IMR-90 (cell line): ENCODE results near the gene ATP6V0A4. TPM values are rescaled to one million over a fixed set of nuclear protein-coding genes. Genes with fewer than 3 reads are reported as not detected.

ENCODE experiments used
- ATAC-seq: fragments of 200-7000 bp; cut with Tn5 transposase; 2 replicates; pipeline ENCODE4 v1.9.1; 2020; ENCODE audit warnings: low read depth, mild to moderate bottlenecking, moderate library complexity
- BruUV-seq: library from RNA; stranded (reverse); fragments of 400-500 nt; replicated peaks from 2 replicates; lab custom pipeline; 2021; lab: Mats Ljungman, UMichigan
- CTCF ChIA-PET: fragments of 300-600 bp; formaldehyde crosslinking; extraction: SDS; loops from one replicate; lab custom pipeline; 2021; ENCODE audit warnings: antibody characterized with exemption; lab: Yijun Ruan, JAX
- POLR2A ChIA-PET: fragments of 300-600 bp; sonication (Branson Sonifier 250); formaldehyde crosslinking; loops from one replicate; lab custom pipeline; 2022; ENCODE audit warnings: antibody characterized with exemption; ENCODE audit not compliant: unreplicated experiment; lab: Charles Lee
- DNase-seq: peaks from one replicate; pipeline ENCODE4 v3.0.0; 2013
- H2AFZ ChIP-seq: replicated peaks from 2 replicates; pipeline ENCODE3; 2013; ENCODE audit warnings: low read length, mild to moderate bottlenecking; ENCODE audit not compliant: poor library complexity
- H2AK5ac ChIP-seq: 2 replicates; pipeline ENCODE4 v1.6.1; 2013; ENCODE audit warnings: low read depth, low read length, inconsistent platforms
- H2AK9ac ChIP-seq: replicated peaks from 2 replicates; pipeline ENCODE3; 2013; ENCODE audit warnings: mild to moderate bottlenecking, low read depth, low read length, moderate library complexity; ENCODE audit not compliant: poor library complexity
- H2BK120ac ChIP-seq: 2 replicates; pipeline ENCODE4 v1.6.1; 2013; ENCODE audit warnings: low read depth, low read length, inconsistent platforms
- H2BK15ac ChIP-seq: 3 replicates; pipeline ENCODE4 v1.6.1; 2013; ENCODE audit warnings: low read depth, low read length, inconsistent platforms
- H2BK20ac ChIP-seq: 2 replicates; pipeline ENCODE4 v1.6.1; 2013; ENCODE audit warnings: low read depth, mild to moderate bottlenecking, inconsistent platforms, low read length, moderate library complexity
- H2BK5ac ChIP-seq: 2 replicates; pipeline ENCODE4 v1.6.1; 2013; ENCODE audit warnings: mild to moderate bottlenecking, low read depth, low read length, inconsistent platforms; ENCODE audit not compliant: poor library complexity, severe bottlenecking
- H3K14ac ChIP-seq: replicated peaks from 2 replicates; pipeline ENCODE4 v1.6.1; 2013; ENCODE audit warnings: low read depth, low read length, inconsistent platforms
- H3K18ac ChIP-seq: 2 replicates; pipeline ENCODE4 v1.6.1; 2013; ENCODE audit warnings: low read depth, low read length, control low read depth
- H3K23ac ChIP-seq: 2 replicates; pipeline ENCODE4 v1.6.1; 2013; ENCODE audit warnings: low read depth, low read length, inconsistent platforms
- H3K27ac ChIP-seq: 2 replicates; pipeline ENCODE4 v1.5.1; 2013; ENCODE audit warnings: mild to moderate bottlenecking, control low read depth, low read length; ENCODE audit not compliant: insufficient read depth
- H3K27me3 ChIP-seq: 2 replicates; pipeline ENCODE4 v1.6.1; 2013; ENCODE audit warnings: low read length; ENCODE audit not compliant: control insufficient read depth, insufficient read depth
- H3K36me3 ChIP-seq: 2 replicates; pipeline ENCODE4 v1.6.1; 2013; ENCODE audit warnings: low read length, mixed read lengths; ENCODE audit not compliant: control insufficient read depth, insufficient read depth
- H3K4ac ChIP-seq: 2 replicates; pipeline ENCODE4 v1.6.1; 2013; ENCODE audit warnings: low read depth, low read length, inconsistent platforms
- H3K4me1 ChIP-seq: 2 replicates; pipeline ENCODE4 v1.6.1; 2013; ENCODE audit warnings: low read length, mixed read lengths; ENCODE audit not compliant: control insufficient read depth, insufficient read depth
- H3K4me2 ChIP-seq: 2 replicates; pipeline ENCODE4 v1.6.1; 2013; ENCODE audit warnings: low read depth, mild to moderate bottlenecking, control low read depth, low read length, moderate library complexity
- H3K4me3 ChIP-seq: 2 replicates; pipeline ENCODE4 v1.5.1; 2013; ENCODE audit warnings: low read depth, mild to moderate bottlenecking, control low read depth, low read length, moderate library complexity; ENCODE audit not compliant: insufficient read depth
- H3K56ac ChIP-seq: 2 replicates; pipeline ENCODE4 v1.6.1; 2013; ENCODE audit warnings: low read length, inconsistent platforms; ENCODE audit not compliant: insufficient read depth; ENCODE audit errors: extremely low read depth
- H3K79me1 ChIP-seq, 2 experiments: 2 replicates each; pipeline ENCODE4 v1.6.1; 2013; ENCODE audit warnings: low read length in 2 of 2, inconsistent platforms in 1 of 2, low read depth in 1 of 2
- H3K9ac ChIP-seq: 2 replicates; pipeline ENCODE4 v1.6.1; 2013; ENCODE audit warnings: low read depth, low read length, control low read depth
- H3K9me1 ChIP-seq: 2 replicates; pipeline ENCODE4 v1.6.1; 2013; ENCODE audit warnings: low read length, inconsistent platforms; ENCODE audit not compliant: insufficient read depth
- H3K9me3 ChIP-seq: 2 replicates; pipeline ENCODE4 v1.6.1; 2013; ENCODE audit warnings: low read length; ENCODE audit not compliant: control insufficient read depth, insufficient read depth
- H4K20me1 ChIP-seq: 2 replicates; pipeline ENCODE4 v1.6.1; 2013; ENCODE audit warnings: low read length, inconsistent platforms; ENCODE audit not compliant: insufficient read depth
- H4K5ac ChIP-seq: 2 replicates; pipeline ENCODE4 v1.6.1; 2013; ENCODE audit warnings: mild to moderate bottlenecking, low read depth, low read length, control low read depth
- H4K8ac ChIP-seq, 2 experiments: 2 replicates each; pipeline ENCODE4 v1.6.1; 2013; ENCODE audit warnings: low read depth in 2 of 2, low read length in 2 of 2, control low read depth in 1 of 2, inconsistent platforms in 1 of 2
- H4K91ac ChIP-seq: 2 replicates; pipeline ENCODE4 v1.6.1; 2013; ENCODE audit warnings: low read depth, low read length, inconsistent platforms; ENCODE audit not compliant: insufficient read depth
- NFE2L2 ChIP-seq: fragments of 150-350 bp; IDR thresholded peaks from 2 replicates; pipeline ENCODE4 v1.6.1; 2016; ENCODE audit warnings: low read depth, mild to moderate bottlenecking, low read length
- WGBS, 2 experiments: methylation state at CpG; one replicate each; pipeline versions ENCODE4 v1.1.5 to v1.1.7; 2013; ENCODE audit warnings: missing lambda C conversion rate in 2 of 2; ENCODE audit not compliant: insufficient read length in 1 of 2; ENCODE audit errors: extremely low coverage in 2 of 2; 5-methylcytosine and 5-hydroxymethylcytosine counted together
- dilution Hi-C: fragments of 300-500 bp; cut with HindIII; formaldehyde crosslinking; loops from one replicate; pipeline ENCODE4 v1.14.3; 2018; ENCODE audit warnings: low sequenced_read_pairs; ENCODE audit not compliant: unreplicated experiment
- in situ Hi-C: fragments of 300-500 bp; cut with MboI; formaldehyde crosslinking; loops from 3 replicates; pipeline ENCODE4 v1.14.3; 2019; ENCODE audit warnings: low sequenced_read_pairs, inconsistent platforms, mixed read lengths
- intact Hi-C: fragments of 100-400 bp; cut with micrococcal nuclease; formaldehyde crosslinking; loops from 2 replicates; pipeline ENCODE4 v1.10.0; 2022
- polyA plus RNA-seq, 3 experiments: library from polyadenylated mRNA; depleted of rRNA; stranded (reverse); fragments of >200 nt; gene quantifications; 2 replicates each; pipeline ENCODE4 v1.2.3, GENCODE V29; 2012; ENCODE audit warnings: low replicate concordance in 1 of 3
- total RNA-seq: library from RNA; depleted of rRNA; stranded (reverse); fragments of >200 nt; gene quantifications from 2 replicates; pipeline ENCODE4 v1.2.3, GENCODE V29; 2012

ATP6V0A4 gene
- total and polyA plus RNA-seq, 2 of the 4 experiments (the other 2 are of a cell fraction) = 0.05 to 0.18 TPM

GRCh38 chr7:138658889-138659288, 139.1 kb downstream of the ATP6V0A4 start:
- Histone ChIP-seq H2BK120ac (no peak overlapping the region), H2BK20ac (no peak overlapping the region), H3K4me2 (no peak overlapping the region), H3K56ac (no peak overlapping the region), H3K79me1 (no peaks in the 10 kb centered on the region), H4K5ac (no peak overlapping the region), H3K27me3 (no peaks in the 10 kb centered on the region), H3K4me1 (no peaks in the 10 kb centered on the region), H3K14ac (no peak overlapping the region), H3K9me1 (no peaks in the 10 kb centered on the region), H3K36me3 (no peaks in the 10 kb centered on the region), H2AK5ac (no peak overlapping the region), H3K4me3 (no peak overlapping the region), H3K27ac (no peak overlapping the region), H3K9me3 (peaks cover 7% of the 10 kb centered on the region), H2AFZ (no peak overlapping the region), H2BK5ac (no peak overlapping the region), H3K9ac (no peak overlapping the region), H4K20me1 (no peaks in the 10 kb centered on the region), H2BK15ac (no peak overlapping the region), H4K8ac (no peak overlapping the region), H3K4ac (no peak overlapping the region), H4K91ac (no peak overlapping the region), H3K18ac (no peak overlapping the region), H2AK9ac (no peak overlapping the region), H3K23ac (no peak overlapping the region)
- DNase-seq (no peak), ATAC-seq (no peak)
- BruUV-seq = no TSS peak
- ChIA-PET CTCF (no interaction called here), POLR2A (no interaction called here)
- no peak for TF ChIP-seq NFE2L2
- dilution Hi-C loops (no loop called here), intact Hi-C loops (no loop called here), in situ Hi-C loops (no loop called here)
- WGBS, 2 experiments = no CpG with 5 or more reads among the region's 4 CpGs
